ENCODE results near the gene SLC6A18. TPM values are rescaled to one million over a fixed set of nuclear protein-coding genes. Genes with fewer than 3 reads are reported as not detected.

The SLC6A18 gene
- total and polyA plus RNA-seq, 9 of the 15 experiments (the other 6 are each of a cell fraction or from before 2014, with no cell fraction given): not detected

DNA sequence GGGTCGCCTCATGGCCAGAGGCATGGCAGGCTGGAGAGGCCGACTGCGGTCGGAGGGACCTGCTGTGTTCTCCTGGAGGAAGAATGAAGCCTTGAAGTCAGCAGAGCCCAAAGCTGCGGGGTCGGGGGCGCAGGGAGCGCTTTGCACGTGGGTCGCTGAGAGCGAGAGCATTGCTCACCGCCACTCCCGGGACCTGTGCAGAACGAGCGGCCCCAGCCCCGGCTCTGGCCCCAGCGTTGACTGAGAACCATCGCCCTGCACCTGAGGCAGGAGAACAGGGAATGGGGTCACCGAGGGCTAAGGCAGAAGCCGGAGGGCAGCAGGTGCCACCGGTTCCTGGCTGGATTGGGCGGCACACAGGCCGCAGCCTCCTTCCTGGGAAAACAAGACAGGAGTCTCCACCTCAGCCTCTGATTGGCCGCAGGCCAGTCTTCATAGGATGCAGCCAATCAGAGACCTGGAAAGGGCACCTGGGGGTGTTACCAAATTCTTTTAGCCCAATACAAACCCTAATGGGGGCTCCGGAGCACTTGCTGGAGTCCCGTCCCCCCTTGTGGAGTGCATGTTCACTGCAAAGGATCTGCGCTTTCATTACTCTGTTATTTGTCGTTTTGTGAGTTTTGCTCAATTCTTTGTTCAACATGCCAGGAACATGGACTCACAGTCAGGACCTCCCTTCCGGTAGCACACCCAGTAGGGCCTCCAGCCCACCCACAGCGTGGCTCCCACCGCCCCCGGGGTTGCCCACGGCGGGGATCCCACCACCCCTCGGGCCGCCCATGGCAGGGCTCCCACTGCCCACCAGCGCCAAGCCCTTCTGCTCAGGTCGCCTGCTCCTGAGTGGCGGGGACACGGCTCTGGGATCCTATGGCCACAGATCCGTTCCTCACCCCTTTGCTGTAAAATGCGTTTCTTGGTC lies 48.4 kb upstream of the SLC6A18 start:
- Histone ChIP-seq H4K20me1 (replicated peaks; ENCODE audit: control insufficient read depth, insufficient read depth, low read length) (no peaks in the 10 kb centered on the region), H3K27me3 (ENCODE audit: control insufficient read depth in 2 of 2, insufficient read depth in 2 of 2, low read length in 2 of 2) (peaks cover 0 to 6% of the 10 kb centered on the region in 2 experiments; a peak in 2 of 5 replicates), H3K4me2 (ENCODE audit: insufficient read depth, low read length) (no peak overlapping the region), H3K9me3 (replicated peaks; ENCODE audit: control insufficient read depth, insufficient read depth, low read depth, low read length) (no peaks in the 10 kb centered on the region), H3K4me3 (no peak overlapping the region), H3K36me3 (ENCODE audit: control insufficient read depth, insufficient read depth, low read length) (no peaks in the 10 kb centered on the region), H3K9me1 (ENCODE audit: control insufficient read depth, insufficient read depth, low read length) (no peaks in the 10 kb centered on the region), H3K4me1 (replicated peaks in 1 of 2; ENCODE audit: control insufficient read depth in 2 of 2, insufficient read depth in 2 of 2, low read length in 2 of 2) (peaks cover 11 to 67% of the 10 kb centered on the region in 2 experiments; a peak in 4 of 5 replicates), H3K9ac (ENCODE audit: insufficient read depth in 1 of 2, low read depth in 2 of 2, low read length in 2 of 2) (peak overlapping the region in 1 of 2 experiments; percentile 61; a peak in 2 of 4 replicates), H2AFZ (ENCODE audit: low read depth, low read length) (0 out of 2 replicates have a peak overlapping the region, but pooled peaks have one; percentile 24), H3K27ac (ENCODE audit: extremely low read depth, low read depth, low read length) (no peak overlapping the region), H3K79me2 (ENCODE audit: control insufficient read depth, insufficient read depth, low read length) (no peaks in the 10 kb centered on the region)
- POLR2A ChIA-PET: interaction anchor here (0.6 to 1.5 kb wide), 2 partner anchors 12 to 301 kb away, joined by 3 read pairs; no protein-coding TSS in a partner anchor
- 58% methylated on average over 31 of the region's 42 CpGs for WGBS (ENCODE audit: insufficient coverage, low coverage, missing lambda C conversion rate)
- CTCF ChIA-PET (ENCODE audit: low intra/inter-chr PET ratio): no interaction called here
- intact Hi-C loops (cut with micrococcal nuclease): no loop called here
- TF ChIP-seq SP2 (IDR thresholded peaks at IDR 0.05; ENCODE audit: extremely low read depth, low read depth, low read length, poor library complexity, severe bottlenecking) (peak; percentile 19), NFYB (IDR thresholded peaks at IDR 0.05; ENCODE audit: extremely low read depth, insufficient read length) (peak; percentile 76), ZNF12 (CRISPR knock-in tag; IDR thresholded peaks at IDR 0.05) (no peak), ZSCAN29 (IDR thresholded peaks at IDR 0.05) (no peak), FOS (IDR thresholded peaks at IDR 0.05; ENCODE audit: extremely low read depth, insufficient read length) (peak; percentile 28), ZKSCAN1 (IDR thresholded peaks at IDR 0.05; ENCODE audit: low read depth, low read length) (0 out of 2 replicates have a peak, but pooled peaks have one; percentile 54), SRF (CRISPR knock-in tag; IDR thresholded peaks at IDR 0.05) (no peak)
- TF ChIP-seq, protein P1, sequence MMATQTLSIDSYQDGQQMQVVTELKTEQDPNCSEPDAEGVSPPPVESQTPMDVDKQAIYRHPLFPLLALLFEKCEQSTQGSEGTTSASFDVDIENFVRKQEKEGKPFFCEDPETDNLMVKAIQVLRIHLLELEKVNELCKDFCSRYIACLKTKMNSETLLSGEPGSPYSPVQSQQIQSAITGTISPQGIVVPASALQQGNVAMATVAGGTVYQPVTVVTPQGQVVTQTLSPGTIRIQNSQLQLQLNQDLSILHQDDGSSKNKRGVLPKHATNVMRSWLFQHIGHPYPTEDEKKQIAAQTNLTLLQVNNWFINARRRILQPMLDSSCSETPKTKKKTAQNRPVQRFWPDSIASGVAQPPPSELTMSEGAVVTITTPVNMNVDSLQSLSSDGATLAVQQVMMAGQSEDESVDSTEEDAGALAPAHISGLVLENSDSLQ (IDR thresholded peaks at IDR 0.05): peak; percentile 55; the same call in 1 of the 2 replicates
- in situ Hi-C loops (cut with MboI): no loop called here
- peak; percentile 76 for FAIRE-seq
- no TSS peak for BruUV-seq (replicated peaks)
- ATAC-seq: peak; percentile 59
- DNase-seq (ENCODE audit: extremely low read depth in 1 of 4, low spot score in 3 of 4): peak; percentile 48 to 89 (median 84)

Measured in K562 (cell line).